OCI-LY1 (cell line): ENCODE data around the gene CD226.

ENCODE experiments used
- H2AFZ ChIP-seq: fragments of 200-600 bp; sonication (generic), shearing (Covaris generic); 2 replicates; pipeline ENCODE4 v1.6.0; 2014; ENCODE audit warnings: antibody characterized with exemption, mild to moderate bottlenecking, low read length
- H3F3A ChIP-seq: fragments of 200-600 bp; sonication (generic), shearing (Covaris generic); 2 replicates; pipeline ENCODE4 v1.6.0; 2014; ENCODE audit warnings: mild to moderate bottlenecking, antibody characterized with exemption, low read length, moderate library complexity; ENCODE audit not compliant: insufficient read depth
- H3K27ac ChIP-seq: fragments of 200-600 bp; sonication (generic); 2 replicates; pipeline ENCODE4 v1.5.1; 2014; ENCODE audit warnings: low read length, mixed run types, mild to moderate bottlenecking, low read depth; ENCODE audit not compliant: poor library complexity, severe bottlenecking
- H3K27me3 ChIP-seq: fragments of 200-600 bp; sonication (generic); 2 replicates; pipeline ENCODE4 v1.6.0; 2014; ENCODE audit warnings: antibody characterized with exemption, mild to moderate bottlenecking, low read length, moderate library complexity; ENCODE audit not compliant: insufficient read depth
- H3K36me3 ChIP-seq: fragments of 200-600 bp; sonication (generic); 2 replicates; pipeline ENCODE4 v1.6.1; 2014; ENCODE audit warnings: mild to moderate bottlenecking, antibody characterized with exemption, low read length, moderate library complexity, mixed read lengths; ENCODE audit not compliant: insufficient read depth
- H3K4me1 ChIP-seq: fragments of 200-600 bp; sonication (generic); 2 replicates; pipeline ENCODE4 v1.5.1; 2014; ENCODE audit warnings: mild to moderate bottlenecking, low read length, moderate library complexity; ENCODE audit not compliant: insufficient read depth, severe bottlenecking
- H3K4me2 ChIP-seq: fragments of 200-600 bp; sonication (generic), shearing (Covaris generic); 2 replicates; pipeline ENCODE4 v1.6.1; 2014; ENCODE audit warnings: low read length
- H3K4me3 ChIP-seq: fragments of 200-600 bp; sonication (generic); 2 replicates; pipeline ENCODE4 v1.5.1; 2014; ENCODE audit warnings: low read length, low read depth, mild to moderate bottlenecking, mixed read lengths; ENCODE audit not compliant: poor library complexity, severe bottlenecking
- H3K79me2 ChIP-seq: fragments of 200-600 bp; shearing (Covaris generic); 2 replicates; pipeline ENCODE4 v1.6.1; 2016; ENCODE audit warnings: mixed run types, low read length, mixed read lengths; ENCODE audit not compliant: insufficient read depth
- H3K9ac ChIP-seq: fragments of 200-600 bp; sonication (generic), shearing (Covaris generic); 2 replicates; pipeline ENCODE4 v1.6.1; 2014; ENCODE audit warnings: mild to moderate bottlenecking, low read length, mixed read lengths
- H3K9me2 ChIP-seq: fragments of 200-600 bp; sonication (generic), shearing (Covaris generic); 2 replicates; pipeline ENCODE4 v1.6.1; 2014; ENCODE audit warnings: low read depth, mild to moderate bottlenecking, low read length, mixed read lengths
- H3K9me3 ChIP-seq: fragments of 200-600 bp; shearing (Covaris generic); 2 replicates; pipeline ENCODE4 v1.6.1; 2014; ENCODE audit warnings: low read length, mixed read lengths
- H4K20me1 ChIP-seq: fragments of 200-600 bp; sonication (generic), shearing (Covaris generic); 2 replicates; pipeline ENCODE4 v1.6.0; 2016; ENCODE audit warnings: mild to moderate bottlenecking, low read length; ENCODE audit not compliant: insufficient read depth
- CTCF ChIP-seq: fragments of 200-600 bp; sonication (generic), shearing (Covaris generic); IDR thresholded peaks from 2 replicates; pipeline ENCODE4 v1.5.1; 2017; ENCODE audit warnings: mild to moderate bottlenecking, antibody characterized with exemption, low read length, moderate library complexity, mixed read lengths
- EZH2 ChIP-seq: fragments of 200-600 bp; sonication (generic), shearing (Covaris generic); IDR thresholded peaks from 2 replicates; pipeline ENCODE4 v1.8.0; 2017; ENCODE audit warnings: borderline replicate concordance, mixed run types, mild to moderate bottlenecking, antibody characterized with exemption, low read length, moderate library complexity, mixed read lengths

The CD226 gene

GRCh38 chr18:69954719-69955480 lies 7.2 kb upstream of the CD226 start:
- H3K4me2 ChIP-seq, result no peak overlapping the region
- no peaks in the 10 kb centered on the region for H3K79me2 ChIP-seq
- no peak overlapping the region for H3K9ac ChIP-seq
- H3K27me3 ChIP-seq, result no peaks in the 10 kb centered on the region
- H2AFZ ChIP-seq, result no peak overlapping the region
- H4K20me1 ChIP-seq, result no peaks in the 10 kb centered on the region
- no peaks in the 10 kb centered on the region for H3K36me3 ChIP-seq
- no peak overlapping the region for H3K27ac ChIP-seq
- peaks cover 13% of the 10 kb centered on the region for H3K4me1 ChIP-seq
- H3F3A ChIP-seq, result no peaks in the 10 kb centered on the region
- no peaks in the 10 kb centered on the region for H3K9me2 ChIP-seq
- H3K4me3 ChIP-seq, result no peak overlapping the region
- TF ChIP-seq CTCF, result no peak
- TF ChIP-seq EZH2, result no peak
- H3K9me3 ChIP-seq, result no peaks in the 10 kb centered on the region

DNA sequence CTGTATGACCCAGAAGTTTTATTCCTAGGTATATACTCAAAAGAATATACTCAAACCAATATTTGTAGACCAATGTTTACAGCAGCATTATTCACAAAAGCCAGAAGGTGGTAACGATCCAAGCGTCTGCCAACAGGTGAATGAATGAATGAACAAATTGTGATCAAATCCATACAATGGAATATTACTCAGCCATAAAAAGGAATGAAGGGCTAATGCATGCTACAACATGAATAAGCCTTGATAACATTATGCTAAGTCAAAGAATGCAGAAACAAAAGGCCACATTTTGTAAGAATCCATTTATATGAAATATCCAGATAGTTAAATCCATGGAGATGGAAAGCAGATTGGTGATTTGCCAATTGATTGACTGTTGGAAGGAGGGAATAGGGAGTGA lies 5.5 kb upstream of the CD226 start:
- Histone ChIP-seq H3K4me1 (peaks cover 14% of the 10 kb centered on the region), H3K79me2 (no peaks in the 10 kb centered on the region), H3K9me3 (no peaks in the 10 kb centered on the region), H3K4me2 (no peak overlapping the region), H4K20me1 (no peaks in the 10 kb centered on the region), H3K4me3 (no peak overlapping the region), H3K27me3 (no peaks in the 10 kb centered on the region), H3K27ac (no peak overlapping the region), H3K36me3 (no peaks in the 10 kb centered on the region), H3K9me2 (no peaks in the 10 kb centered on the region), H3K9ac (no peak overlapping the region), H3F3A (no peaks in the 10 kb centered on the region), H2AFZ (no peak overlapping the region)
- TF ChIP-seq EZH2 (no peak), CTCF (no peak)

DNA sequence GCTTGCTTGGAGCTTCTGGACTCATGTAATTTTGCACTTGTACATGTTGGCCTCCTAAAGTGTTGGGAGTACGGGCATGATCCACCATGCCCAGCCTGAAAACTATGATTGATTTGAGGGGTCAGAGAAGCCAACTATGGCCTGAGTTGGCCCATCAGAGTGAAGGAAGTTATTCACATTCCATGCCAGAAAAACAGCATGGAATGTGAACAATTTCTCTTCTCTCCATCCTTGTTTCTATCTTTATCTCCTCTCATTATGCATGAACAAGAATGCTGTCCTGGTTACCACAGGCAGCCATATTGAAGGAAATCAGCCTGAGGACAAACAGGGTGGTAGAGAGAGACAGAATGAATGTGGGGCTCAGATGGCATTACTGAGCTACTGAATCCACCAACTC lies 3.5 kb upstream of the CD226 start:
- H3K9me3 ChIP-seq, result no peaks in the 10 kb centered on the region
- H3K4me1 ChIP-seq, result peaks cover 9% of the 10 kb centered on the region
- TF ChIP-seq CTCF (no peak), EZH2 (no peak)
- H3F3A ChIP-seq, result no peaks in the 10 kb centered on the region
- H3K4me2 ChIP-seq, result no peak overlapping the region
- H4K20me1 ChIP-seq, result no peaks in the 10 kb centered on the region
- H3K79me2 ChIP-seq, result no peaks in the 10 kb centered on the region
- H3K27ac ChIP-seq, result no peak overlapping the region
- H3K9me2 ChIP-seq, result no peaks in the 10 kb centered on the region
- H3K27me3 ChIP-seq, result no peaks in the 10 kb centered on the region
- no peak overlapping the region for H2AFZ ChIP-seq
- no peak overlapping the region for H3K4me3 ChIP-seq
- H3K36me3 ChIP-seq, result no peaks in the 10 kb centered on the region
- no peak overlapping the region for H3K9ac ChIP-seq
